K562 (cell line): Measurements from ENCODE around the gene TMEM150C. TPM values are rescaled to one million over a fixed set of nuclear protein-coding genes. Genes with fewer than 3 reads are reported as not detected.

Experiments used
- ATAC-seq: fragments of 200-7000 bp; cut with Tn5 transposase; 3 replicates; pipeline ENCODE4 v1.9.1; 2020; ENCODE audit warnings: moderate library complexity
- BruUV-seq: library from RNA; stranded (reverse); fragments of 400-500 nt; replicated peaks from 2 replicates; lab custom pipeline; 2021; lab: Mats Ljungman, UMichigan
- CTCF ChIA-PET: fragments of 300-600 bp; formaldehyde crosslinking; extraction: SDS; loops from one replicate; lab custom pipeline; 2021; ENCODE audit warnings: low intra/inter-chr PET ratio; lab: Yijun Ruan, JAX
- POLR2A ChIA-PET: fragments of 300-600, 350-650 bp; sonication (Branson Sonifier 250); formaldehyde crosslinking; extraction: SDS; loops from one replicate; lab custom pipeline; 2021; ENCODE audit warnings: antibody characterized with exemption, inconsistent platforms; lab: Yijun Ruan, JAX
- DNase-seq, 4 experiments: peaks; one replicate each; pipeline versions ENCODE4 v3.0.0 to v3.0.0-alpha.2; 2011 to 2018; ENCODE audit warnings: low spot score in 3 of 4, mixed read lengths in 3 of 4; ENCODE audit errors: extremely low read depth in 1 of 4
- FAIRE-seq: peaks from 2 replicates; lab custom pipeline; 2011; peaks lifted over from hg19 to GRCh38; lab: Jason Lieb, UNC
- H2AFZ ChIP-seq: 2 replicates; pipeline ENCODE4 v1.6.0; 2011; ENCODE audit warnings: low read depth, low read length, control low read depth, inconsistent platforms
- H3K27ac ChIP-seq: fragments of 200-600 bp; 3 replicates; pipeline ENCODE4 v1.8.0; 2011; ENCODE audit warnings: low read depth, mild to moderate bottlenecking, control low read depth, inconsistent platforms, low read length, moderate library complexity, mixed read lengths; ENCODE audit errors: extremely low read depth
- H3K27me3 ChIP-seq, 2 experiments: fragments of 300-600 bp in 1 of 2; 2 replicates in 1 of 2; 3 replicates in 1 of 2; pipeline versions ENCODE4 v1.6.0 to v1.8.0; 2011; ENCODE audit warnings: inconsistent platforms in 2 of 2, low read length in 2 of 2, mild to moderate bottlenecking in 1 of 2, mixed read lengths in 1 of 2, moderate library complexity in 1 of 2; ENCODE audit not compliant: control insufficient read depth in 2 of 2, insufficient read depth in 2 of 2
- H3K36me3 ChIP-seq: fragments of 300-600 bp; 3 replicates; pipeline ENCODE4 v1.8.0; 2011; ENCODE audit warnings: mild to moderate bottlenecking, low read length, inconsistent platforms; ENCODE audit not compliant: control insufficient read depth, insufficient read depth
- H3K4me1 ChIP-seq, 2 experiments: fragments of 200-600 bp in 1 of 2; replicated peaks in 1 of 2; 2 replicates in 1 of 2; 3 replicates in 1 of 2; pipeline versions ENCODE4 v1.5.1 to v1.8.0; 2011; ENCODE audit warnings: inconsistent platforms in 2 of 2, low read length in 2 of 2, mild to moderate bottlenecking in 1 of 2, mixed read lengths in 1 of 2, moderate library complexity in 1 of 2; ENCODE audit not compliant: control insufficient read depth in 2 of 2, insufficient read depth in 2 of 2
- H3K4me2 ChIP-seq: 2 replicates; pipeline ENCODE4 v1.6.1; 2011; ENCODE audit warnings: low read length, control low read depth, inconsistent platforms, mixed read lengths; ENCODE audit not compliant: insufficient read depth
- H3K4me3 ChIP-seq: fragments of 200-600 bp; sonication (generic), shearing (Covaris generic); 2 replicates; pipeline ENCODE4 v1.5.1; 2016; ENCODE audit warnings: control low read depth, inconsistent platforms
- H3K79me2 ChIP-seq: fragments of 200-600 bp; 3 replicates; pipeline ENCODE4 v1.8.0; 2011; ENCODE audit warnings: low read length, inconsistent platforms; ENCODE audit not compliant: control insufficient read depth, insufficient read depth
- H3K9ac ChIP-seq, 2 experiments: 2 replicates each; pipeline versions ENCODE4 v1.6.0 to v1.6.1; 2011; ENCODE audit warnings: low read depth in 2 of 2, low read length in 2 of 2, control low read depth in 1 of 2, inconsistent platforms in 1 of 2, mild to moderate bottlenecking in 1 of 2, mixed read lengths in 1 of 2; ENCODE audit not compliant: insufficient read depth in 1 of 2
- H3K9me1 ChIP-seq: one replicate; pipeline ENCODE4 v1.6.0; 2011; ENCODE audit warnings: inconsistent platforms, mild to moderate bottlenecking, low read length, moderate library complexity; ENCODE audit not compliant: control insufficient read depth, insufficient read depth
- H3K9me3 ChIP-seq: replicated peaks from 2 replicates; pipeline ENCODE4 v1.5.1; 2011; ENCODE audit warnings: low read depth, low read length, inconsistent platforms; ENCODE audit not compliant: control insufficient read depth, insufficient read depth
- H4K20me1 ChIP-seq: replicated peaks from 2 replicates; pipeline ENCODE4 v1.6.1; 2011; ENCODE audit warnings: low read length, inconsistent platforms, mixed read lengths; ENCODE audit not compliant: control insufficient read depth, insufficient read depth
- BDP1 ChIP-seq: IDR thresholded peaks from 3 replicates; pipeline ENCODE4 v1.6.1; 2011; ENCODE audit not compliant: insufficient read length, insufficient read depth
- CSDE1 ChIP-seq, 2 experiments: fragments of 450-650 bp; IDR thresholded peaks; 2 replicates each; pipeline ENCODE4 v1.6.1; 2016; ENCODE audit warnings: mild to moderate bottlenecking in 1 of 2
- CXXC5 ChIP-seq: fragments of 250-450 bp; sonication (Bioruptor Pico); IDR thresholded peaks from 2 replicates; pipeline ENCODE4 v1.8.0; 2022; ENCODE audit warnings: inconsistent platforms, mild to moderate bottlenecking, moderate library complexity
- HNRNPL ChIP-seq: fragments of 200-400 bp; formaldehyde crosslinking; IDR thresholded peaks from 2 replicates; pipeline ENCODE4 v1.6.1; 2017; ENCODE audit warnings: low read depth, mild to moderate bottlenecking, low read length
- HNRNPUL1 ChIP-seq: fragments of 200-400 bp; formaldehyde crosslinking; IDR thresholded peaks from 2 replicates; pipeline ENCODE4 v1.6.1; 2017; ENCODE audit warnings: low read length
- MBD2 ChIP-seq: sonication (generic); IDR thresholded peaks from 2 replicates; pipeline ENCODE4 v1.6.1; 2016; ENCODE audit warnings: low read depth, borderline replicate concordance
- MXD1 ChIP-seq: fragments of 250-450 bp; sonication (Bioruptor Pico); IDR thresholded peaks from 2 replicates; pipeline ENCODE4 v1.8.0; 2021; ENCODE audit warnings: borderline replicate concordance, mild to moderate bottlenecking, moderate library complexity; ENCODE audit not compliant: poor library complexity, severe bottlenecking
- MYNN ChIP-seq, 2 experiments: sonication (generic); formaldehyde crosslinking in 1 of 2; IDR thresholded peaks; 2 replicates each; pipeline versions ENCODE4 v1.5.0 to v1.6.1; 2016 to 2020; ENCODE audit warnings: antibody characterized with exemption in 1 of 2, missing genetic modification reagents in 1 of 2
- NFYB ChIP-seq: IDR thresholded peaks from 2 replicates; pipeline ENCODE4 v1.6.1; 2011; ENCODE audit warnings: mild to moderate bottlenecking, moderate library complexity; ENCODE audit not compliant: insufficient read length; ENCODE audit errors: extremely low read depth
- PHF20 ChIP-seq: fragments of 450-650 bp; IDR thresholded peaks from 2 replicates; pipeline ENCODE4 v1.6.1; 2018; ENCODE audit not compliant: partially characterized antibody
- POLR2A ChIP-seq: fragments of 450-650 bp; conservative IDR thresholded peaks from 2 replicates; pipeline ENCODE4 v1.6.1; 2016
- SMC3 ChIP-seq: conservative IDR thresholded peaks from 2 replicates; pipeline ENCODE4 v1.6.1; 2011; ENCODE audit warnings: low read depth, low read length, improper control_type of control experiment; ENCODE audit not compliant: insufficient read depth
- TCF3 ChIP-seq: sonication (generic); formaldehyde crosslinking; IDR thresholded peaks from 2 replicates; pipeline ENCODE4 v1.4.0; 2020; ENCODE audit warnings: mild to moderate bottlenecking, missing genetic modification reagents
- TEAD1 ChIP-seq, 2 experiments: fragments of 450-650 bp in 1 of 2; sonication (generic) in 1 of 2; formaldehyde crosslinking; IDR thresholded peaks; 2 replicates each; pipeline versions ENCODE4 v1.4.0 to v1.8.0; 2020 to 2022; ENCODE audit warnings: mild to moderate bottlenecking in 2 of 2, missing genetic modification reagents in 1 of 2
- ZNF184 ChIP-seq: sonication (generic); formaldehyde crosslinking; IDR thresholded peaks from 2 replicates; pipeline ENCODE4 v1.5.0; 2020; ENCODE audit warnings: missing genetic modification reagents
- ZNF239 ChIP-seq: fragments of 250-450 bp; sonication (Bioruptor Pico); IDR thresholded peaks from 2 replicates; pipeline ENCODE4 v1.4.0; 2020; ENCODE audit warnings: mild to moderate bottlenecking
- ZNF274 ChIP-seq: IDR thresholded peaks from 2 replicates; pipeline ENCODE4 v1.6.1; 2011; ENCODE audit warnings: low read depth, mild to moderate bottlenecking, low read length, moderate library complexity, borderline replicate concordance
- ZNF445 ChIP-seq: fragments of 250-450 bp; sonication (Bioruptor Pico); IDR thresholded peaks from 2 replicates; pipeline ENCODE4 v1.4.0; 2020; ENCODE audit warnings: low read depth, mild to moderate bottlenecking, moderate library complexity
- ZNF449 ChIP-seq: fragments of 250-450 bp; sonication (Bioruptor Pico); IDR thresholded peaks from 2 replicates; pipeline ENCODE4 v1.8.0; 2022; ENCODE audit warnings: moderate library complexity, mild to moderate bottlenecking, inconsistent platforms
- ZZZ3 ChIP-seq: fragments of 450-650 bp; IDR thresholded peaks from 2 replicates; pipeline ENCODE4 v1.6.1; 2016; ENCODE audit warnings: antibody characterized with exemption, mild to moderate bottlenecking, moderate library complexity
- WGBS: fragments of 100-300 bp; shearing (Covaris generic); methylation state at CpG from one replicate; pipeline ENCODE4 v1.1.6; 2016; ENCODE audit warnings: low coverage, mixed read lengths; ENCODE audit not compliant: insufficient coverage; ENCODE audit errors: missing lambda C conversion rate; 5-methylcytosine and 5-hydroxymethylcytosine counted together
- in situ Hi-C: fragments of 300-500 bp; cut with MboI; formaldehyde crosslinking; loops from 4 replicates; pipeline ENCODE4 v1.15.0; 2018; ENCODE audit warnings: inconsistent platforms, mixed read lengths
- intact Hi-C: fragments of 100-400 bp; cut with micrococcal nuclease; formaldehyde crosslinking; loops from 2 replicates; pipeline ENCODE4 v1.14.2; 2022
- polyA plus RNA-seq, 8 experiments: library from polyadenylated mRNA; depleted of rRNA in 4 of 8; stranded (reverse) in 5 of 8; unstranded in 3 of 8; fragments of >200 nt; fragmentation: Nextera tagmentation in 2 of 8; fragmentation: Illumina TruSeq in 1 of 8; extraction: Ambion mirVana in 2 of 8; extraction: Trizol in 1 of 8; gene quantifications; 2 replicates each; pipeline versions ENCODE4 v1.2.1 to v1.2.3, GENCODE V29; 2011 to 2014; ENCODE audit warnings: inconsistent platforms in 1 of 8, missing spikeins in 1 of 8
- total RNA-seq, 7 experiments: library from RNA; depleted of rRNA in 6 of 7; stranded (reverse); fragments of >200 nt in 6 of 7; fragmentation: Illumina TruSeq in 2 of 7; extraction: Trizol in 2 of 7; gene quantifications; 2 replicates each; pipeline versions ENCODE4 v1.2.1 to v1.2.3, GENCODE V29; 2011 to 2021; ENCODE audit warnings: low replicate concordance in 1 of 7

Gene TMEM150C
- total and polyA plus RNA-seq, 9 of the 15 experiments (the other 6 are each of a cell fraction or from before 2014, with no cell fraction given), result 0.07 TPM; not detected in 8

DNA sequence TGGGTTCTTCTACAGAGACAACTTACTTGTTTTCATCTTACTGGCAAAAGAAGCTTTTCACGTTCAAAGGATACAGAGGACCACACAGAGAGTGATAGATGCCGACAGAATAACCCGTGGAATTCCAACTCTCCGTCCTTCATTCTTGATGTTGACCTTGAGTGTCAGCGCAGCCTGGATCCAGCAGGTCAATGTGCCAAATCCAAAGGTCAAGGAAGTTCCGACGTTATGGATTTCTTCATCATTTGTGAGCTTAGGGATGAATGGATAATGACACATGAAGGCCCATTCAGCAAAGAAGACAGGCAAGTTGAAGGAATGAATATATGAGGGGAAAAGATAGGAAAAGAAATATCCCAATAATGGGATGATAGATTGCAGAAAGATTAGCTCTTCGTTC, 71.8 kb downstream of the TMEM150C start:
- WGBS, result 0% methylated on average over 8 of the region's 8 CpGs
- Histone ChIP-seq H3K4me3 (no peak overlapping the region), H3K9me3 (no peaks in the 10 kb centered on the region), H2AFZ (no peak overlapping the region), H3K4me1 (no peaks in the 10 kb centered on the region), H4K20me1 (no peaks in the 10 kb centered on the region), H3K27ac (no peak overlapping the region), H3K4me2 (no peak overlapping the region), H3K9ac (no peak overlapping the region), H3K79me2 (no peaks in the 10 kb centered on the region), H3K36me3 (no peaks in the 10 kb centered on the region), H3K27me3 (peaks cover 24 to 26% of the 10 kb centered on the region in 2 experiments; a peak in 4 of 5 replicates), H3K9me1 (no peaks in the 10 kb centered on the region)
- no peak for ATAC-seq
- FAIRE-seq, result no peak
- POLR2A ChIA-PET, result interaction anchor here (1.3 kb wide), 1 partner anchor 11 kb away, joined by 5 read pairs; no protein-coding TSS in a partner anchor
- TF ChIP-seq BDP1, result no peak
- no peak for TF ChIP-seq NFYB
- no peak for TF ChIP-seq CXXC5 (CRISPR knock-in tag)
- TF ChIP-seq ZZZ3, result no peak
- no peak for TF ChIP-seq HNRNPL
- TF ChIP-seq ZNF445 (CRISPR knock-in tag), result no peak
- no peak for TF ChIP-seq ZNF184 (CRISPR knock-in tag)
- TF ChIP-seq TCF3, result no peak
- no peak for TF ChIP-seq MYNN (IDR thresholded peaks at IDR 0.05)
- no peak for TF ChIP-seq MYNN (CRISPR knock-in tag; IDR thresholded peaks at IDR 0.05)
- TF ChIP-seq PHF20, result no peak
- no peak for TF ChIP-seq POLR2A
- no peak for TF ChIP-seq ZNF274
- TF ChIP-seq TEAD1 (CRISPR knock-in tag; IDR thresholded peaks at IDR 0.05), result no peak
- no peak for TF ChIP-seq MXD1 (CRISPR knock-in tag)
- no peak for TF ChIP-seq CSDE1 (IDR thresholded peaks at IDR 0.05)
- no peak for TF ChIP-seq SMC3
- no peak for TF ChIP-seq MBD2
- TF ChIP-seq HNRNPUL1, result no peak
- no peak for TF ChIP-seq ZNF239
- TF ChIP-seq ZNF449 (CRISPR knock-in tag), result no peak
- in situ Hi-C loops, result no loop called here
- no TSS peak for BruUV-seq
- CTCF ChIA-PET, result no interaction called here
- intact Hi-C loops, result no loop called here
- DNase-seq, result no peak
